Hepatocyte (in vitro differentiated cells): Measurements from ENCODE around the gene RBFOX1.

Experiments
- CTCF ChIP-seq: fragments of 200-600 bp; sonication (generic); IDR thresholded peaks from 2 replicates; pipeline ENCODE4 v1.5.1; 2016; ENCODE audit warnings: antibody characterized with exemption, mild to moderate bottlenecking; ENCODE audit not compliant: poor library complexity
- EZH2 ChIP-seq: fragments of 200-600 bp; sonication (generic); IDR thresholded peaks from 2 replicates; pipeline ENCODE4 v1.6.1; 2016; ENCODE audit warnings: antibody characterized with exemption, mild to moderate bottlenecking, borderline replicate concordance

- TF ChIP-seq CTCF: no peak
- no peak for TF ChIP-seq EZH2
Observed at GRCh38 chr16:7373776-7374175, 41.1 kb downstream of the RBFOX1 start.
